Erythroblast (primary cell): ENCODE data around the gene DDX23.

Source experiments
- GATA1 ChIP-seq: IDR thresholded peaks from 2 replicates; pipeline ENCODE4 v1.6.1; 2011; ENCODE audit warnings: low read depth, mild to moderate bottlenecking, control low read depth, low read length, moderate library complexity
- POLR2A ChIP-seq: IDR thresholded peaks from 2 replicates; pipeline ENCODE4 v1.6.1; 2011; ENCODE audit warnings: mild to moderate bottlenecking, low read length

DNA sequence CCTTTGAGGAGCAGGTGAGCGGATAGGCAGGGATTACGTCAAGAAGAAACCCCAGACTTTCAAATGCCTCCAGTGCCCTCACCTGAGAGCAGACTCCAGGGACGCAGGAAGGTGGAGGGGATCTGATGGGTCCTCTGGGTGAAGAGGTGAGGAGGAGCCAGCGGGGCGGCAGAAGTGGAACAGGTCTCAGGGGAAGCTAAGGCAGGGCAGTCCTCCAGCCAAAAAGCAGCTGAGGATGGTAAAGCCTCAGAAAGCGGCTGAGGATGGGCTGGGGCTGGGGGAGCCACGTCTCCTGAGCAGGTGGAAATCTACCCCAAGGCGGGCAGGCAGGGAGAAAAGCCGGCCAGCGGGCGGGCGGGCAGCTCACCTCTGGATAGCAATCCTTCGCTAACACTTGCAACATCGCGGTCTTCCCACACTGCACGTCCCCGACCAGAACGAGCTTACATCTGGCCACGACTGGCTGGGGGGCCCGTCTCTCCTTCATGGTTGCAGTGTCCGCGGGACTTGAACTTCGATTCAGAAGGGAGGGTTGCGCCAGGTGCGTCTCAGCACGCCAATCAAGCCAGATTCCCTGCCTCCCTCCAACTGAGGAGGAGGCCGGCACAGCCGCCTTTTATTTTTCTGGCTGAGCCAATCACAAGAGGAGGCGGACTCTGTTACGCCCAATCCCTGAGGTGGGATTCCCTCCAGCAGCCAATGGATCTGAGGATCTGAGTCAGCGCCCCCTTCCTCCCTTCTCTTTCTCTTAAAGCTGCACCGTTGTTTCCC lies 13.5 kb upstream of the DDX23 start, which contains the start of gene RND1:
- peak; percentile 85 for TF ChIP-seq POLR2A
- TF ChIP-seq GATA1 = no peak
